Nephron (organoid): ENCODE measurements around the gene MAN2B1.
"Not testable (repeated sequence)": the region's sequence is repeated elsewhere in the genome, so short reads cannot be mapped to it uniquely, and the experiment has no call there.

Source experiments
- H3K27ac Mint-ChIP-seq, 3 experiments: 2 replicates each; pipeline ENCODE4 v1.8.0; 2020; ENCODE audit warnings: mixed read lengths in 3 of 3, mild to moderate bottlenecking in 2 of 3, moderate library complexity in 1 of 3
- H3K27me3 Mint-ChIP-seq: 2 replicates; pipeline ENCODE4 v1.8.0; 2021; ENCODE audit warnings: low read depth, mild to moderate bottlenecking, moderate library complexity, mixed read lengths
- H3K36me3 Mint-ChIP-seq: 2 replicates; pipeline ENCODE4 v1.8.0; 2020; ENCODE audit warnings: low read depth, mixed read lengths
- H3K4me1 Mint-ChIP-seq: 2 replicates; pipeline ENCODE4 v1.8.0; 2020; ENCODE audit warnings: mixed read lengths
- H3K4me3 Mint-ChIP-seq, 3 experiments: 2 replicates each; pipeline ENCODE4 v1.8.0; 2020; ENCODE audit warnings: mild to moderate bottlenecking in 3 of 3, mixed read lengths in 3 of 3, moderate library complexity in 2 of 3
- H3K9me3 Mint-ChIP-seq: 2 replicates; pipeline ENCODE4 v1.8.0; 2020; ENCODE audit warnings: mixed read lengths
- TF ChIP-seq, protein P1 (sequence below), 3 experiments: fragments of 200-600 bp; sonication (generic); IDR thresholded peaks; one replicate each; pipeline ENCODE4 v1.5.0; 2021; ENCODE audit warnings: antibody characterized with exemption in 3 of 3; ENCODE audit not compliant: unreplicated experiment in 3 of 3

The MAN2B1 gene

GRCh38 chr19:12648088-12648487 lies 18.5 kb downstream of the MAN2B1 start:
- Mint-ChIP-seq H3K4me1 (no peaks in the 10 kb centered on the region), H3K9me3 (no peaks in the 10 kb centered on the region), H3K36me3 (peaks cover 20% of the 10 kb centered on the region), H3K27ac (no peak overlapping the region), H3K4me3 (no peak overlapping the region), H3K27me3 (no peaks in the 10 kb centered on the region)
- TF ChIP-seq, protein P1, sequence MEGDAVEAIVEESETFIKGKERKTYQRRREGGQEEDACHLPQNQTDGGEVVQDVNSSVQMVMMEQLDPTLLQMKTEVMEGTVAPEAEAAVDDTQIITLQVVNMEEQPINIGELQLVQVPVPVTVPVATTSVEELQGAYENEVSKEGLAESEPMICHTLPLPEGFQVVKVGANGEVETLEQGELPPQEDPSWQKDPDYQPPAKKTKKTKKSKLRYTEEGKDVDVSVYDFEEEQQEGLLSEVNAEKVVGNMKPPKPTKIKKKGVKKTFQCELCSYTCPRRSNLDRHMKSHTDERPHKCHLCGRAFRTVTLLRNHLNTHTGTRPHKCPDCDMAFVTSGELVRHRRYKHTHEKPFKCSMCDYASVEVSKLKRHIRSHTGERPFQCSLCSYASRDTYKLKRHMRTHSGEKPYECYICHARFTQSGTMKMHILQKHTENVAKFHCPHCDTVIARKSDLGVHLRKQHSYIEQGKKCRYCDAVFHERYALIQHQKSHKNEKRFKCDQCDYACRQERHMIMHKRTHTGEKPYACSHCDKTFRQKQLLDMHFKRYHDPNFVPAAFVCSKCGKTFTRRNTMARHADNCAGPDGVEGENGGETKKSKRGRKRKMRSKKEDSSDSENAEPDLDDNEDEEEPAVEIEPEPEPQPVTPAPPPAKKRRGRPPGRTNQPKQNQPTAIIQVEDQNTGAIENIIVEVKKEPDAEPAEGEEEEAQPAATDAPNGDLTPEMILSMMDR (IDR thresholded peaks at IDR 0.05; ENCODE audit: unreplicated experiment in 3 of 3): no peak

- Mint-ChIP-seq H3K36me3 (peaks cover 20% of the 10 kb centered on the region), H3K4me3 (no peak overlapping the region), H3K4me1 (no peaks in the 10 kb centered on the region), H3K9me3 (no peaks in the 10 kb centered on the region), H3K27me3 (no peaks in the 10 kb centered on the region), H3K27ac (no peak overlapping the region)
- TF ChIP-seq, protein P1 (IDR thresholded peaks at IDR 0.05; ENCODE audit: unreplicated experiment in 3 of 3): no peak
Observed at GRCh38 chr19:12647490-12648071, 19.0 kb downstream of the MAN2B1 start.

DNA sequence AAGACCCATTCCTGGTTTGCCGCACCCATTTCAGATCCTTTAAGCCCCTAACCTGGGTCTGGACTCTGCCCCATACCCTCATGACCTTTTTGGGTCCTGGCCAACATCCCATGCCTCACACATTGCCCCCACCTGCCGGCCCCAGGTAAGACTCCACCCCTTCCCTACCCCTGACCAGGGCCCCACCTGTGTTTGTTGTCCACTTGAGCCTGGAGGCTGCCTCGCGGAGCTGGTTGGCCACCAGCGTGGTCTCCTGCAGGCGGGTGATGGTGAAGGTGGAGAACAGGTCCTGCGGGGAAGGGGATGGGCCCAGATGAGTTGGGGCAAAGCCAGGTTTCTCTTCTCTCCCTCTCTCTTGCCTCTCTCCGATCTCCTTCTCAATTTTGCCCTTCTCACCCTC lies 19.5 kb downstream of the MAN2B1 start:
- TF ChIP-seq, protein P1 (IDR thresholded peaks at IDR 0.05; ENCODE audit: unreplicated experiment in 3 of 3): no peak
- Mint-ChIP-seq H3K27me3 (no peaks in the 10 kb centered on the region), H3K4me1 (no peaks in the 10 kb centered on the region), H3K36me3 (peaks cover 17% of the 10 kb centered on the region), H3K27ac (no peak overlapping the region), H3K4me3 (no peak overlapping the region), H3K9me3 (no peaks in the 10 kb centered on the region)

DNA sequence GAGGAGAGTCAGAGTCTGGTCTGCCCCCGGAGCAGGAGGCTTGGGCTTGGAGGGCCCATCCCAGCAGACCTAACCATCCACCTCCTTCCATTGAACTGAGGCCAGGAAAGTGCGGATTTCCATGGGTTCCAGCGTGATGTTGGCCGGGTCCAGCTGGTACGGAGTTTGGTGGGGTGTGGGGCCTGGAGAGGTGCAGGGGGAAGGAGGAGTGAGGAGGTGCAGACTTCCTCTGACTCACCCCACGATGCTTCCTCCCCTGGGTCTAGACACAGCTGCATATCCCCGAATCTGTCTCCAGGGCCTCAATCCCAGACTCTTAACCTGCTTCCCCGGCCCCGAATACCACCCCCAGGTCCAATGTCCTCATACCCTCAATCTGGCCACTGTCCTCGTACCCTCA lies 20.0 kb downstream of the MAN2B1 start:
- TF ChIP-seq, protein P1 (IDR thresholded peaks at IDR 0.05; ENCODE audit: unreplicated experiment in 3 of 3): no peak
- no peak overlapping the region for H3K4me3 Mint-ChIP-seq
- no peaks in the 10 kb centered on the region for H3K9me3 Mint-ChIP-seq
- peaks cover 13% of the 10 kb centered on the region for H3K36me3 Mint-ChIP-seq
- no peak overlapping the region for H3K27ac Mint-ChIP-seq
- H3K4me1 Mint-ChIP-seq: no peaks in the 10 kb centered on the region
- no peaks in the 10 kb centered on the region for H3K27me3 Mint-ChIP-seq

GRCh38 chr19:12643716-12644115 lies 22.8 kb downstream of the MAN2B1 start:
- H3K27me3 Mint-ChIP-seq, H3K9me3 Mint-ChIP-seq, H3K27ac Mint-ChIP-seq, H3K4me3 Mint-ChIP-seq, H3K36me3 Mint-ChIP-seq, H3K4me1 Mint-ChIP-seq: not testable (repeated sequence)

DNA sequence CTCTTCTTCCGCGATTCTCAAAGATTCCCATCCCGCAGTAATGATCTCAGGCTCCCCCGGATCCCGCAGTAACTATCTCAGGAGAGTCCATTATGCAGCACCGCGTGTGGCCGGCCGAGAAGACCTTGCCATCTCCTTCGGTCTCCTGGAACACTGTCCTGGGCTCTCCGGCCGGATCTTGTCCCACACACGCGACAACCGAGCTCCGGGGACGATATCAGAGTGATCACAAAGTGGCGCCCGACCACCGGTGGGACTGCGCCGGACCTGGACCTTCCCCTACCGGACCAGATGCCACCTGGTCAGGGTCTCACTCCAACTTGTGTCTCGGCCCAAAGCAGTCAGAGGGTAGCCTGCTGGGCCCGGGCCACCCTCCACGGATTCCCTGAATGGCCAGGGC lies 24.0 kb downstream of the MAN2B1 start:
- H3K27ac Mint-ChIP-seq: no peak overlapping the region
- no peaks in the 10 kb centered on the region for H3K27me3 Mint-ChIP-seq
- no peak overlapping the region for H3K4me3 Mint-ChIP-seq
- no peaks in the 10 kb centered on the region for H3K9me3 Mint-ChIP-seq
- H3K4me1 Mint-ChIP-seq: peaks cover 5% of the 10 kb centered on the region
- TF ChIP-seq, protein P1 (IDR thresholded peaks at IDR 0.05; ENCODE audit: unreplicated experiment in 3 of 3): no peak
- H3K36me3 Mint-ChIP-seq: peaks cover 4% of the 10 kb centered on the region
